ENCODE data around the gene TMEM171.

Gene TMEM171

GRCh38 chr5:73131711-73132425 lies 11.5 kb downstream of the TMEM171 start:
- CTCF ChIA-PET: interaction anchor here (0.8 to 6.3 kb wide), 6 partner anchors 9 to 85 kb away, joined by 3 to 59 read pairs (median 9); partner anchors contain the start of gene TMEM171

DNA sequence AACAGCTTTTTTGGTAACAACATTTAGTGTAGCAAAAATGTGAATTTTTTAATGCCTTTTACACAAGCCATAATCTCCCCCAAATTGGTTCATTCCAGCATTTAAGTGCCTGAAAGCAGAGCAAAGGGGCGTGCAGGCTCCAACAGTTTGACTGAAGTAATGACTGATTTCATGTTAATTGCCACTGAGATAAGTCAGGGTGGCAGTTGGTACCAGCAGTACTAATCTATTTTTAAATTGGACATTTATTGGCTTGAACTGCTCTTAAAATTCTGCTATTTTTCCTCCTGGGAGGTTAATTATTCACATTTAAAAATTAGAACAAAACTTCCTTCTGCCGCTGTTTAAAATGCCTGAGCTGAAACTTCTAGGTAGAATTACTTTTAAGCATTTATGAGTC lies 12.4 kb downstream of the TMEM171 start:
- DNase-seq (ENCODE audit: low read depth, low spot score): no peak
- H3K4me3 ChIP-seq (ENCODE audit: low read depth, low read length): no peak overlapping the region
- ChIA-PET POLR2A (interaction anchor here (1.1 kb wide), 1 partner anchor 10 kb away, joined by 4 read pairs; no protein-coding TSS in a partner anchor), CTCF (interaction anchor here (1.1 to 6.3 kb wide), 7 partner anchors 10 to 404 kb away, joined by 3 to 59 read pairs (median 5); partner anchors contain the start of gene TMEM171)
- TF ChIP-seq, protein P1, sequence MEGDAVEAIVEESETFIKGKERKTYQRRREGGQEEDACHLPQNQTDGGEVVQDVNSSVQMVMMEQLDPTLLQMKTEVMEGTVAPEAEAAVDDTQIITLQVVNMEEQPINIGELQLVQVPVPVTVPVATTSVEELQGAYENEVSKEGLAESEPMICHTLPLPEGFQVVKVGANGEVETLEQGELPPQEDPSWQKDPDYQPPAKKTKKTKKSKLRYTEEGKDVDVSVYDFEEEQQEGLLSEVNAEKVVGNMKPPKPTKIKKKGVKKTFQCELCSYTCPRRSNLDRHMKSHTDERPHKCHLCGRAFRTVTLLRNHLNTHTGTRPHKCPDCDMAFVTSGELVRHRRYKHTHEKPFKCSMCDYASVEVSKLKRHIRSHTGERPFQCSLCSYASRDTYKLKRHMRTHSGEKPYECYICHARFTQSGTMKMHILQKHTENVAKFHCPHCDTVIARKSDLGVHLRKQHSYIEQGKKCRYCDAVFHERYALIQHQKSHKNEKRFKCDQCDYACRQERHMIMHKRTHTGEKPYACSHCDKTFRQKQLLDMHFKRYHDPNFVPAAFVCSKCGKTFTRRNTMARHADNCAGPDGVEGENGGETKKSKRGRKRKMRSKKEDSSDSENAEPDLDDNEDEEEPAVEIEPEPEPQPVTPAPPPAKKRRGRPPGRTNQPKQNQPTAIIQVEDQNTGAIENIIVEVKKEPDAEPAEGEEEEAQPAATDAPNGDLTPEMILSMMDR (IDR thresholded peaks at IDR 0.05; ENCODE audit: insufficient read depth, low read length, missing control alignments): no peak

More at GRCh38 chr5:73131711-73132425, 11.5 kb downstream of the TMEM171 start:
- no peak for DNase-seq (ENCODE audit: low read depth, low spot score)
- TF ChIP-seq, protein P1 (IDR thresholded peaks at IDR 0.05; ENCODE audit: insufficient read depth, low read length, missing control alignments): no peak
- POLR2A ChIA-PET: no interaction called here
- H3K4me3 ChIP-seq (ENCODE audit: low read depth, low read length): no peak overlapping the region

DNA sequence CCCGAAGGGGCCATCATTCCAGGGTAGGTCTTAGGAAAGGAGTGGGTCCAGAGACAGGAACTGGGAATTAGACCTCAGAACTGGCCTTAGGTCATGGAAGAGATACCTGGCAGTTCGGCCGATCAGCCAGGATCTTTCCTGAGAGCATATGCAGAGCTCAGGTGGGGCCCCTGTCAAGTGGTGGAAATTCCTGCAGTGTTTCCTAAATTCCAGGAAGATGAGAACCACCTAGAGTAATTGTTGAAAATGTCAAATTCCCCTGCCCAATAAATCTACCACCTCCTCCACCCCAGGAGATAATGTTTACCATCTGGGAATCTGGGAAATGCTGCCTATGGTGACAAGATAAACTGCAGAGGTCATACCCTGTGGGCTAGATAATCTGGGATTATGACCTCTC lies 14.6 kb downstream of the TMEM171 start:
- TF ChIP-seq, protein P1 (IDR thresholded peaks at IDR 0.05; ENCODE audit: insufficient read depth, low read length, missing control alignments): no peak
- DNase-seq (ENCODE audit: low read depth, low spot score): no peak
- CTCF ChIA-PET: interaction anchor here (0.6 to 6.3 kb wide), 16 partner anchors 8 to 402 kb away, joined by 3 to 59 read pairs (median 5); partner anchors contain the start of gene TMEM171
- POLR2A ChIA-PET: no interaction called here
- H3K4me3 ChIP-seq (ENCODE audit: low read depth, low read length): no peak overlapping the region

GRCh38 chr5:73135429-73136054 lies 15.2 kb downstream of the TMEM171 start:
- DNase-seq (ENCODE audit: low read depth, low spot score): no peak
- H3K4me3 ChIP-seq (ENCODE audit: low read depth, low read length): no peak overlapping the region
- POLR2A ChIA-PET: no interaction called here
- CTCF ChIA-PET: interaction anchor here (0.6 to 6.3 kb wide), 17 partner anchors 8 to 401 kb away, joined by 3 to 59 read pairs (median 5); partner anchors contain the start of gene TMEM171
- TF ChIP-seq, protein P1 (IDR thresholded peaks at IDR 0.05; ENCODE audit: insufficient read depth, low read length, missing control alignments): peak; percentile 54

DNA sequence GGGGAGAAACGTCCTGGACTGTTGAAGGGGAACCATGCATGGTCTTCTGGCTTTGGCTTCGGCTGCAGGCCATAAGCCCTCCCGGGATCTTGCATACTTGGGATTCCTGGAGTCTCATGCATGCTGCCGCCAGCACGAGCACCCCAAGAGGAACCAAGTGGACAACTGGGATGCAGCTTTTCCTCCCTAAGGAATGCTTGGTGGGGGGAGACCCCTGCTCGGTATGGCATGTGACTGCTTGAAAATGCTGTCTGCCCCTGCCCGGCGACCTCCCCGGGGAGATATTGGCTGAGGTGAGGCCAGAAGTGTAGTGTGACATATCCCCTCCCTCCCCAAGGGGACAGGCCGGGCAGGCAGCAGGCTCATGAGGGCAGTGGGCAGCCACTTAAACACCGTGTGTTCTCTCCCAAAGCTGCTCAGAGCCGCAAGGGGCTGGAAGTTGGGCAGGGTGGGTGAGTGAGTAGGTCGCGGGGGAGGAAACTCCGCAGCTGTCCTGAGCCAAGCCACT lies 15.7 kb downstream of the TMEM171 start:
- ChIA-PET CTCF (interaction anchor here (1.2 to 6.3 kb wide), 13 partner anchors 8 to 401 kb away, joined by 3 to 59 read pairs (median 5); partner anchors contain the start of gene TMEM171), POLR2A (no interaction called here)
- TF ChIP-seq, protein P1 (IDR thresholded peaks at IDR 0.05; ENCODE audit: insufficient read depth, low read length, missing control alignments): no peak
- no peak for DNase-seq (ENCODE audit: low read depth, low spot score)
- no peak overlapping the region for H3K4me3 ChIP-seq (ENCODE audit: low read depth, low read length)
